ENCODE measurements around the gene SETD3. TPM values are rescaled to one million over a fixed set of nuclear protein-coding genes. Genes with fewer than 3 reads are reported as not detected.

The SETD3 gene
- total and polyA plus RNA-seq, 2 donors (not counting 1 experiment from before 2014, with no cell fraction given): 11.0 to 32.1 TPM

GRCh38 chr14:99412117-99413061 is 68.3 kb downstream of the SETD3 start:
- Histone ChIP-seq H3K4me3 (ENCODE audit: control extremely low read depth in 1 of 5, extremely low read depth in 1 of 5, insufficient read depth in 1 of 5, low read depth in 2 of 5, low read length in 4 of 5) (no peak overlapping the region), H3K4me1 (ENCODE audit: control insufficient read depth in 2 of 2, insufficient read depth in 2 of 2, low read length in 2 of 2) (no peaks in the 10 kb centered on the region), H2AFZ (ENCODE audit: insufficient read depth, low read depth, low read length, poor library complexity, severe bottlenecking) (no peak overlapping the region), H3K27me3 (replicated peaks in 1 of 4; ENCODE audit: control extremely low read depth in 1 of 4, control insufficient read depth in 3 of 4, insufficient read depth in 4 of 4, low read length in 3 of 4) (no peaks in the 10 kb centered on the region), H3K4me2 (replicated peaks; ENCODE audit: low read depth, low read length, poor library complexity, severe bottlenecking) (no peak overlapping the region), H3K79me2 (ENCODE audit: control insufficient read depth, insufficient read depth, low read length) (no peaks in the 10 kb centered on the region), H3K9me3 (ENCODE audit: control extremely low read depth in 1 of 3, control insufficient read depth in 2 of 3, insufficient read depth in 1 of 3, low read length in 2 of 3) (no peaks in the 10 kb centered on the region), H4K20me1 (ENCODE audit: control insufficient read depth, insufficient read depth, low read length, poor library complexity, severe bottlenecking) (no peaks in the 10 kb centered on the region), H3K36me3 (replicated peaks in 1 of 2; ENCODE audit: control extremely low read depth in 1 of 2, control insufficient read depth in 1 of 2, extremely low read depth in 1 of 2, insufficient read depth in 2 of 2, low read length in 1 of 2) (peaks cover 4 to 18% of the 10 kb centered on the region in 2 experiments), H3K9ac (ENCODE audit: low read length) (no peak overlapping the region), H3K27ac (ENCODE audit: low read length in 2 of 2) (no peak overlapping the region)
- Mint-ChIP-seq H3K9me3 (ENCODE audit: insufficient read depth) (no peaks in the 10 kb centered on the region), H3K4me1 (no peaks in the 10 kb centered on the region), H3K27me3 (no peaks in the 10 kb centered on the region), H3K27ac (no peak overlapping the region), H3K4me3 (no peak overlapping the region)
- POLR2A ChIA-PET: no interaction called here
- ATAC-seq (ENCODE audit: low read depth) (no peak), DNase-seq (no peak)
- TF ChIP-seq EZH2 (IDR thresholded peaks at IDR 0.05; ENCODE audit: borderline replicate concordance, insufficient read depth, low read depth, low read length, poor library complexity, severe bottlenecking): no peak
- no peak for TF ChIP-seq CTCF (IDR thresholded peaks at IDR 0.05)
- 88% methylated on average over 5 of the region's 17 CpGs for WGBS (ENCODE audit: insufficient coverage)
- intact Hi-C loops (cut with micrococcal nuclease): no loop called here
- CTCF ChIA-PET: no interaction called here

- Mint-ChIP-seq H3K9me3 (ENCODE audit: insufficient read depth) (no peaks in the 10 kb centered on the region), H3K27me3 (no peaks in the 10 kb centered on the region), H3K4me1 (no peaks in the 10 kb centered on the region), H3K27ac (no peak overlapping the region), H3K4me3 (no peak overlapping the region)
- 100% methylated on average over 8 of the region's 10 CpGs for WGBS (ENCODE audit: insufficient coverage)
- intact Hi-C loops (cut with micrococcal nuclease): no loop called here
- Histone ChIP-seq H4K20me1 (ENCODE audit: control insufficient read depth, insufficient read depth, low read length, poor library complexity, severe bottlenecking) (no peaks in the 10 kb centered on the region), H3K4me3 (ENCODE audit: control extremely low read depth in 1 of 5, extremely low read depth in 1 of 5, insufficient read depth in 1 of 5, low read depth in 2 of 5, low read length in 4 of 5) (no peak overlapping the region), H3K9me3 (ENCODE audit: control extremely low read depth in 1 of 3, control insufficient read depth in 2 of 3, insufficient read depth in 1 of 3, low read length in 2 of 3) (no peaks in the 10 kb centered on the region), H3K4me1 (ENCODE audit: control insufficient read depth in 2 of 2, insufficient read depth in 2 of 2, low read length in 2 of 2) (no peaks in the 10 kb centered on the region), H3K4me2 (replicated peaks; ENCODE audit: low read depth, low read length, poor library complexity, severe bottlenecking) (no peak overlapping the region), H3K79me2 (ENCODE audit: control insufficient read depth, insufficient read depth, low read length) (no peaks in the 10 kb centered on the region), H3K27ac (ENCODE audit: low read length in 2 of 2) (no peak overlapping the region), H3K27me3 (replicated peaks in 1 of 4; ENCODE audit: control extremely low read depth in 1 of 4, control insufficient read depth in 3 of 4, insufficient read depth in 4 of 4, low read length in 3 of 4) (no peaks in the 10 kb centered on the region), H2AFZ (ENCODE audit: insufficient read depth, low read depth, low read length, poor library complexity, severe bottlenecking) (no peak overlapping the region), H3K36me3 (replicated peaks in 1 of 2; ENCODE audit: control extremely low read depth in 1 of 2, control insufficient read depth in 1 of 2, extremely low read depth in 1 of 2, insufficient read depth in 2 of 2, low read length in 1 of 2) (peaks cover 2 to 23% of the 10 kb centered on the region in 2 experiments), H3K9ac (ENCODE audit: low read length) (no peak overlapping the region)
- CTCF ChIA-PET: no interaction called here
- DNase-seq: no peak
- no peak for TF ChIP-seq CTCF (IDR thresholded peaks at IDR 0.05)
- TF ChIP-seq EZH2 (IDR thresholded peaks at IDR 0.05; ENCODE audit: borderline replicate concordance, insufficient read depth, low read depth, low read length, poor library complexity, severe bottlenecking): no peak
- ATAC-seq (ENCODE audit: low read depth): no peak
- POLR2A ChIA-PET: no interaction called here
These were observed 70.6 kb downstream of the SETD3 start for GRCh38 chr14:99410019-99410418.
